ENCODE results near the gene SP4.
"Not testable (repeated sequence)": the region's sequence is repeated elsewhere in the genome, so short reads cannot be mapped to it uniquely, and the experiment has no call there.

Gene SP4

DNA sequence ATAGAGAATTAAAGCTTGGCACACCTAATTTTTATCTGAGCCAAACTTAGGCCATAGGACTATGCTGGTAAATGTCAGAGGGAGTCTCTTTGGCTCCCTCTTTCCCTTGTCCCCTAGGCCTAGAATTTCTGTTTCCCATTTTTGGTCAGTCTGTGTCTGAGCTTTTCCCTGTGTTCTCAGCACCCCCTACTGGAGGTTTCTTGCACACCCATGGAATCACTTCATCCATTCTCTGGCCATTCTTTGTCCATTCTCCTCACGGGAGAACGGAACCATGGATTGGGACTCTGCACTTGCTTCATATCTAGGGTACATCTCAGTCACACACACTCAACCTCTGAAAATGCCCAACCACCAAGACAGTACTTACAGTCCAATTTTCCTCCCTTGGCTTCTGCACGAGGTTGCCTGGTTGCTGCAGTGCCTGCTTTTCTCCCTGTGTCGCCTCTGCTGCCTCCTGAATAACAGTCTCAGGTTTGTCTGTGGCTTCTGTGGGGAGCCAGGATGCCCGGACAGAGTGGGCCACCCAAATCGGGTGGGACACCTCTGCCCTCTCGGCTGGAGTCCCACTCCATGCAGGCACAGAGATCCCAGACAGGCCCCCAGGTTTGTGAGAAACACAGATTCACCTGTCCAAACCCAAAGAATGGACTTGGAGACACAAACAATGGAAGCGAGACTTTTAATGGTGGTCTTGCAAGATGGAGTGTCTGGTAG is 79.9 kb downstream of the SP4 start:
- Mint-ChIP-seq H3K27ac (no peak overlapping the region), H3K9me3 (peaks cover 46% of the 10 kb centered on the region), H3K4me1 (no peaks in the 10 kb centered on the region), H3K27me3 (ENCODE audit: low read depth, poor library complexity) (no peaks in the 10 kb centered on the region), H3K4me3 (no peak overlapping the region), H3K36me3 (ENCODE audit: low read depth) (peaks cover 91% of the 10 kb centered on the region)
- TF ChIP-seq, protein P1, sequence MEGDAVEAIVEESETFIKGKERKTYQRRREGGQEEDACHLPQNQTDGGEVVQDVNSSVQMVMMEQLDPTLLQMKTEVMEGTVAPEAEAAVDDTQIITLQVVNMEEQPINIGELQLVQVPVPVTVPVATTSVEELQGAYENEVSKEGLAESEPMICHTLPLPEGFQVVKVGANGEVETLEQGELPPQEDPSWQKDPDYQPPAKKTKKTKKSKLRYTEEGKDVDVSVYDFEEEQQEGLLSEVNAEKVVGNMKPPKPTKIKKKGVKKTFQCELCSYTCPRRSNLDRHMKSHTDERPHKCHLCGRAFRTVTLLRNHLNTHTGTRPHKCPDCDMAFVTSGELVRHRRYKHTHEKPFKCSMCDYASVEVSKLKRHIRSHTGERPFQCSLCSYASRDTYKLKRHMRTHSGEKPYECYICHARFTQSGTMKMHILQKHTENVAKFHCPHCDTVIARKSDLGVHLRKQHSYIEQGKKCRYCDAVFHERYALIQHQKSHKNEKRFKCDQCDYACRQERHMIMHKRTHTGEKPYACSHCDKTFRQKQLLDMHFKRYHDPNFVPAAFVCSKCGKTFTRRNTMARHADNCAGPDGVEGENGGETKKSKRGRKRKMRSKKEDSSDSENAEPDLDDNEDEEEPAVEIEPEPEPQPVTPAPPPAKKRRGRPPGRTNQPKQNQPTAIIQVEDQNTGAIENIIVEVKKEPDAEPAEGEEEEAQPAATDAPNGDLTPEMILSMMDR (IDR thresholded peaks at IDR 0.05) = peak; percentile 25
- DNase-seq = peak; percentile 18

DNA sequence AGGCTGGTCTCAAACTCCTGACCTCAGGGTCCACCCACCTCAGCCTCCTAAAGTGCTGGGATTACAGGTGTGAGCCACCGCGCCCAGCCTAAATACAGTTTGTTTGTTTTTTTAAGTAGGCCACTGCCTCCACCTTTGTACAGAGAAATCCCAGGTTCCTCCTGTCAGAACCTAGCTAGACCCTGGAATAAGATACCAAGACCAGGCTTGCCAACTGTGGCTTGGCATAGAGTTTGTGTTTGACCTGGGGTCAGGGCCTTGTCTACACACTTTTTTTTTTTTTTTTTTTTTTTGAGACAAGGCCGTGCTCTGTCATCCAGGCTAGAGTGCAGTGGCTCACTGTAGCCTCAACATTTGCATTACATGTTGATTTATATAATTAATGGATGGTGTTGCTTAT is 80.7 kb downstream of the SP4 start:
- H3K9me3 Mint-ChIP-seq = peaks cover 45% of the 10 kb centered on the region

DNA sequence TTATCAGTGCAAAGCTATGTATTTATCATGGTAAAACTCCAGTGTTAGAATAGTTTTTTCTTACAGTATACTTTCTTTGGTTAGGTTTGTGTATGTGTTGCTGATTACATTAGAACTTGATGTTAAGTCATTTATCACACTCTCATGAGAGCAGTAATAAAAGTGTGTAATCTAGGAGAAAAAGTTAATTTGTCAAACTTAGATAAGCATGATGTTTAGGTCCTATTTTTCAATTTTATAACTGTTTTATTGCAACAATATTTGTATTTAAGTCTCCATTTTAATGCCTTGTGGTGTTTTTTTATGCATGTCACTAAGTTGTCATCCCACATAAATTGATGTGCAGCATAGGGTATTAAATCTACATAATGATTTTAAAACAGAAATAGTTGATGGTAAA is 86.2 kb downstream of the SP4 start:
- Mint-ChIP-seq H3K9me3 (peaks cover 12% of the 10 kb centered on the region), H3K4me3 (no peak overlapping the region), H3K27ac (no peak overlapping the region), H3K36me3 (ENCODE audit: low read depth) (peaks cover 35% of the 10 kb centered on the region), H3K27me3 (ENCODE audit: low read depth, poor library complexity) (no peaks in the 10 kb centered on the region), H3K4me1 (no peaks in the 10 kb centered on the region)
- no peak for DNase-seq
- TF ChIP-seq, protein P1 (IDR thresholded peaks at IDR 0.05) = no peak

More for the DNA sequence above, 80.7 kb downstream of the SP4 start:
- Mint-ChIP-seq H3K36me3 (ENCODE audit: low read depth) (peaks cover 84% of the 10 kb centered on the region), H3K27me3 (ENCODE audit: low read depth, poor library complexity) (no peaks in the 10 kb centered on the region), H3K4me1 (no peaks in the 10 kb centered on the region), H3K4me3 (no peak overlapping the region), H3K27ac (no peak overlapping the region)
- no peak for DNase-seq
- TF ChIP-seq, protein P1 (IDR thresholded peaks at IDR 0.05) = no peak

DNA sequence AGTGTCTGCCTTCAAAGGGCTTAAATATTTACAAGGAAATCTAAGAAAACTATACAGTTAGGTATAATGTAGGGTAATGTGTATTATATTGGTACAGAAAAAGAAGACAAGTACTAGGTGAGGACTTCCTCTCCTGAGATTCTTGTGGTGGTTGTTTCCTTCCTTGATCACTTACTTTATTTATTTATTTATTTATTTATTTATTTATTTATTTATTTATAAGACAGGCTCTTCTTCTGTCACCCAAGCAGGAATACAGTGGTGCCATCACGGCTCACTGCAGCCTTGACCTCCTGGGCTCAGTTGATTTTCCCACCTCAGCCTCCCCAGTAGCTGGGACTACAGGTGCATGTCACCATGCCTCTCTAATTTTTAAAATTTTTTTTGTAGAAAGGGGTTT is 96.8 kb downstream of the SP4 start:
- Mint-ChIP-seq H3K4me3 (no peak overlapping the region), H3K27ac (no peak overlapping the region), H3K9me3 (peaks cover 17% of the 10 kb centered on the region), H3K36me3 (ENCODE audit: low read depth) (no peaks in the 10 kb centered on the region), H3K4me1 (no peaks in the 10 kb centered on the region), H3K27me3 (ENCODE audit: low read depth, poor library complexity) (peaks cover 4% of the 10 kb centered on the region)
- TF ChIP-seq, protein P1 (IDR thresholded peaks at IDR 0.05) = no peak
- no peak for DNase-seq

DNA sequence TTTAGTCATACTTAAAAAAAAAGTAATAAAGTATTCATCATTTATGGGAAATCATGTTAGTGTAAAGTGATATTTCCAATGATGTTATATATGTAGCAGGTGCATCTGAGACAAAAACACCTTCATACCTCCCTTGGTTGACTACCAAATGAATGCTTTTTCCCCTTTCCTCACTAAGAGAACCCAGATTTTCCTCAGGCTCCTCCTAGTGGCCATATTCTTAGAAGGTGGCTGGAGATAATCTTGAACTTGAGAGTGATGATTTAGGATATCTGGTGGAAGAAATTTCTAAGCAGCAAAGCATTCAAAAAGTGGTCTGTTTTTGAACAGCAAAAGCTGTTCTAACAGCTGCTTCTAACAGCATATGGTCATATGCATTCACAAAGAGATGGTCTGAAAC is 98.1 kb downstream of the SP4 start:
- Mint-ChIP-seq H3K27ac (no peak overlapping the region), H3K9me3 (peaks cover 17% of the 10 kb centered on the region), H3K4me1 (no peaks in the 10 kb centered on the region), H3K4me3 (no peak overlapping the region), H3K27me3 (ENCODE audit: low read depth, poor library complexity) (peaks cover 7% of the 10 kb centered on the region), H3K36me3 (ENCODE audit: low read depth) (no peaks in the 10 kb centered on the region)
- DNase-seq = no peak
- TF ChIP-seq, protein P1 (IDR thresholded peaks at IDR 0.05) = no peak

DNA sequence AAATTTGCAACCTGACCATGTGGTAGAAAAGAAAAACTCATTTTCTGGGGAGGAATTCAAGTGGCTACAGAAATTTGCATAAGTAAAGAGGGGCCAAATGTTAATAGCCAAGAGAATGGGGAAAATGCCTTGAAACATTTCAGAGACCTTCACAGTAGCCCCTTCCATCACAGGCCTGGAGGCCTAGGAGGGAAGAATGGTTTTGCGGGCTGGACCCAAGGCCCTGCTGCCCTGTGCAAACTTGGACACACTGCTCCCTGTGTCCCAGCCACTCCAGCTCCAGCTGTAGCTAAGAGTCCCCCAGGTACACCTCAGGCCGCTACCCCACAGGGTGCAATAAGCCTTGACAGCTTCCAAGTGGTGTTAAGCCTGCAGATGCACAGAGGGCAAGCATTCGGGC is 98.6 kb downstream of the SP4 start:
- Mint-ChIP-seq H3K9me3 (peaks cover 19% of the 10 kb centered on the region), H3K27ac (no peak overlapping the region), H3K4me1 (no peaks in the 10 kb centered on the region), H3K4me3 (no peak overlapping the region), H3K36me3 (ENCODE audit: low read depth) (no peaks in the 10 kb centered on the region), H3K27me3 (ENCODE audit: low read depth, poor library complexity) (peaks cover 7% of the 10 kb centered on the region)
- TF ChIP-seq, protein P1 (IDR thresholded peaks at IDR 0.05) = no peak
- no peak for DNase-seq

DNA sequence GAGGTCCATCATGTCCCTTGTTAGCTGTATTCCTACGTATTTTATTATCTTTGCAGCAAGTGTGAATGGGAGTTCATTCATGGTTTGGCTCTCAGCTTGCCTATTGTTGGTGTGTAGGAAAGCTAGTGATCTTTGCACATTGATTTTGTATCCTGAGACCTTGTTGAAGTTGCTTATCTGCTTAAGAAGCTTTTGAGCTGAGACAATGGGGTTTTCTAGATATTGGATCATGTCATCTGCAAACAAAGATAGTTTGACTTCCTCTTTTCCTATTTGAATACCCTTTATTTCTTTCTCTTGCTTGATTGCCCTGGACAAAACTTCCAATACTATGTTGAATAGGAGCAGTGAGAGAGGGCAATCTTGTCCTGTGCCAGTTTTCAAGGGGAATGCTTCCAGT is 104.6 kb downstream of the SP4 start:
- peaks cover 42% of the 10 kb centered on the region for H3K9me3 Mint-ChIP-seq
- not testable (repeated sequence) for H3K4me3 Mint-ChIP-seq; H3K4me1 Mint-ChIP-seq; H3K27ac Mint-ChIP-seq; H3K36me3 Mint-ChIP-seq (ENCODE audit: low read depth); DNase-seq; H3K27me3 Mint-ChIP-seq (ENCODE audit: low read depth, poor library complexity)

DNA sequence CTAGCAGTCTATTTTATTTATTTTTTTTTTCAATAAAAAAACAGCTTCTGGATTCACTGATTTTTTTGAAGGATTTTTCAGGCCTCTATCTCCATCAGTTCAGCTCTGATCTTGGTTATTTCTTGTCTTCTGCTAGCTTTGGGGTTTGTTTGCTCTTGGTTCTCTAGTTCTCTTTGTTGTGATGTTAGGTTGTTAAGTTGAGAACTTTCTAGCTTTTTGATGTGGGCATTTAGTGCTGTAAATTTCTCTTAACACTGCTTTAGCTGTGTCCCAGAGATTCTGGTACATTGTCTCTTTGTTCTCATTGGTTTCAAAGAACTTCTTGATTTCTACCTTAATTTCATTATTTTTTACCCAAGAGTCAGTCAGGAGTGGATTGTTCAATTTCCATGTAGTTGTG is 105.8 kb downstream of the SP4 start:
- not testable (repeated sequence) for H3K27ac Mint-ChIP-seq; H3K36me3 Mint-ChIP-seq (ENCODE audit: low read depth); H3K4me1 Mint-ChIP-seq; DNase-seq; H3K4me3 Mint-ChIP-seq; H3K27me3 Mint-ChIP-seq (ENCODE audit: low read depth, poor library complexity)
- peaks cover 44% of the 10 kb centered on the region for H3K9me3 Mint-ChIP-seq
